GM12878 (cell line): ENCODE results near the gene SURF4. TPM values are rescaled to one million over a fixed set of nuclear protein-coding genes. Genes with fewer than 3 reads are reported as not detected.

ENCODE experiments used
- ATAC-seq: fragments of 200-7000 bp; cut with Tn5 transposase; 3 replicates; pipeline ENCODE4 v1.9.1; 2020; ENCODE audit warnings: mild to moderate bottlenecking, moderate library complexity
- BruUV-seq: library from RNA; stranded (reverse); fragments of 400-500 nt; replicated peaks from 2 replicates; lab custom pipeline; 2021; lab: Mats Ljungman, UMichigan
- CTCF ChIA-PET: fragments of 300-600 bp; sonication (Branson Sonifier 250); formaldehyde crosslinking; extraction: SDS; loops from one replicate; lab custom pipeline; 2021; ENCODE audit warnings: inconsistent platforms; lab: Yijun Ruan, JAX
- POLR2A ChIA-PET: fragments of 350-600 bp; formaldehyde crosslinking; extraction: SDS; loops from one replicate; lab custom pipeline; 2021; ENCODE audit warnings: inconsistent platforms; lab: Charles Lee
- RAD21 ChIA-PET: fragments of 300-600 bp; sonication (Branson Sonifier 250); formaldehyde crosslinking; loops from one replicate; lab custom pipeline; 2023; ENCODE audit warnings: antibody characterized with exemption; ENCODE audit not compliant: unreplicated experiment; lab: Charles Lee
- SMC1A ChIA-PET: fragments of 300-600 bp; sonication (Branson Sonifier 250); formaldehyde crosslinking; loops from one replicate; lab custom pipeline; 2023; ENCODE audit not compliant: unreplicated experiment, uncharacterized antibody; lab: Charles Lee
- DNase-seq: peaks from one replicate; pipeline ENCODE4 v3.0.0-alpha.2; 2011; ENCODE audit warnings: low read depth, low spot score
- FAIRE-seq: peaks from 3 replicates; lab custom pipeline; 2011; peaks lifted over from hg19 to GRCh38; lab: Jason Lieb, UNC
- H2AFZ ChIP-seq: 2 replicates; pipeline ENCODE4 v1.6.0; 2011; ENCODE audit warnings: low read depth, low read length, control low read depth; ENCODE audit not compliant: control insufficient read depth
- H3K27ac ChIP-seq: 2 replicates; pipeline ENCODE4 v1.5.1; 2011; ENCODE audit warnings: control low read depth; ENCODE audit not compliant: control insufficient read depth, insufficient read depth
- H3K27me3 ChIP-seq, 2 experiments: replicated peaks in 1 of 2; 2 replicates each; pipeline versions ENCODE4 v1.6.0 to v1.6.1; 2011; ENCODE audit warnings: low read length in 1 of 2; ENCODE audit not compliant: control insufficient read depth in 2 of 2, insufficient read depth in 2 of 2
- H3K36me3 ChIP-seq, 2 experiments: 2 replicates each; pipeline ENCODE4 v1.5.1; 2011; ENCODE audit warnings: low read length in 1 of 2; ENCODE audit not compliant: control insufficient read depth in 2 of 2, insufficient read depth in 2 of 2
- H3K4me1 ChIP-seq: 2 replicates; pipeline ENCODE4 v1.6.1; 2011; ENCODE audit warnings: mild to moderate bottlenecking, low read length, moderate library complexity, mixed read lengths; ENCODE audit not compliant: control insufficient read depth, insufficient read depth
- H3K4me2 ChIP-seq: 2 replicates; pipeline ENCODE4 v1.6.0; 2011; ENCODE audit warnings: control low read depth; ENCODE audit not compliant: control insufficient read depth, insufficient read depth
- H3K4me3 ChIP-seq: fragments of 200-600 bp; sonication (generic); 2 replicates; pipeline ENCODE4 v1.5.1; 2016
- H3K79me2 ChIP-seq: 2 replicates; pipeline ENCODE4 v1.6.0; 2011; ENCODE audit warnings: low read length; ENCODE audit not compliant: control insufficient read depth, insufficient read depth
- H3K9ac ChIP-seq: 2 replicates; pipeline ENCODE4 v1.8.0; 2011; ENCODE audit warnings: low read length, control low read depth, mixed read lengths; ENCODE audit not compliant: control insufficient read depth, insufficient read depth
- H3K9me3 ChIP-seq: replicated peaks from 3 replicates; pipeline ENCODE4 v1.5.1; 2011; ENCODE audit warnings: mild to moderate bottlenecking, low read length; ENCODE audit not compliant: control insufficient read depth, insufficient read depth
- H4K20me1 ChIP-seq: 2 replicates; pipeline ENCODE4 v1.6.0; 2011; ENCODE audit not compliant: control insufficient read depth, insufficient read depth
- BMI1 ChIP-seq: fragments of 450-650 bp; IDR thresholded peaks from 2 replicates; pipeline ENCODE4 v1.6.1; 2016; ENCODE audit warnings: mild to moderate bottlenecking, moderate library complexity, borderline replicate concordance
- CREM ChIP-seq: IDR thresholded peaks from 2 replicates; pipeline ENCODE4 v1.6.1; 2014; ENCODE audit warnings: antibody characterized with exemption, low read depth
- NR2F1 ChIP-seq: fragments of 450-650 bp; conservative IDR thresholded peaks from 2 replicates; pipeline ENCODE4 v1.6.1; 2017; ENCODE audit warnings: mild to moderate bottlenecking
- PAX5 ChIP-seq: IDR thresholded peaks from 2 replicates; pipeline ENCODE4 v1.6.1; 2011; ENCODE audit warnings: low read depth, low read length, borderline replicate concordance
- RAD21 ChIP-seq: IDR thresholded peaks from 2 replicates; pipeline ENCODE4 v1.6.1; 2011; ENCODE audit warnings: mild to moderate bottlenecking, low read depth, low read length, moderate library complexity; ENCODE audit not compliant: insufficient read depth
- RCOR1 ChIP-seq: conservative IDR thresholded peaks from 2 replicates; pipeline ENCODE4 v1.6.1; 2012; ENCODE audit warnings: low read depth, low read length, improper control_type of control experiment
- SMC3 ChIP-seq: IDR thresholded peaks from 2 replicates; pipeline ENCODE4 v1.6.1; 2011; ENCODE audit warnings: low read length, improper control_type of control experiment, borderline replicate concordance
- STAT1 ChIP-seq: fragments of 450-650 bp; conservative IDR thresholded peaks from 2 replicates; pipeline ENCODE4 v1.6.1; 2014; ENCODE audit warnings: antibody characterized with exemption, mild to moderate bottlenecking
- WGBS: methylation state at CpG from one replicate; pipeline ENCODE4 v1.1.6; 2016; ENCODE audit warnings: low lambda C conversion rate; ENCODE audit not compliant: insufficient replicate concordance, insufficient coverage; ENCODE audit errors: missing lambda C conversion rate; 5-methylcytosine and 5-hydroxymethylcytosine counted together
- in situ Hi-C: fragments of 300-500 bp; cut with MboI; formaldehyde crosslinking; loops from 9 replicates; pipeline ENCODE4 v1.14.3; 2018; ENCODE audit warnings: mixed read lengths
- intact Hi-C: fragments of 100-400 bp; cut with micrococcal nuclease; formaldehyde crosslinking; loops from one replicate; pipeline ENCODE4 v1.14.2; 2022; ENCODE audit not compliant: unreplicated experiment
- polyA plus RNA-seq, 11 experiments: library from polyadenylated mRNA; depleted of rRNA in 4 of 11; unstranded in 6 of 11; stranded (reverse) in 5 of 11; fragments of >200 nt; fragmentation: Nextera tagmentation in 4 of 11; fragmentation: Illumina TruSeq in 1 of 11; extraction: Ambion mirVana in 4 of 11; extraction: Trizol in 1 of 11; gene quantifications; 1 replicate in 1 of 11; 2 replicates in 10 of 11; pipeline versions ENCODE4 v1.2.1 to v1.2.3, GENCODE V29; 2011 to 2016; ENCODE audit warnings: inconsistent platforms in 2 of 11, missing spikeins in 2 of 11, low read depth in 1 of 11
- total RNA-seq, 4 experiments: library from RNA; depleted of rRNA in 3 of 4; stranded (reverse); fragments of >200 nt in 3 of 4; fragmentation: Illumina TruSeq in 1 of 4; extraction: Trizol in 1 of 4; gene quantifications; 2 replicates each; pipeline versions ENCODE4 v1.2.1 to v1.2.3, GENCODE V29; 2013 to 2021
- TF ChIP-seq, protein P1 (sequence below): fragments of 450-650 bp; IDR thresholded peaks from 2 replicates; pipeline ENCODE4 v1.6.1; 2016; ENCODE audit warnings: mild to moderate bottlenecking
- TF ChIP-seq, protein P2 (sequence below): IDR thresholded peaks from 2 replicates; pipeline ENCODE4 v1.6.1; 2012; ENCODE audit warnings: low read length, inconsistent platforms
- TF ChIP-seq, protein P3 (sequence below): IDR thresholded peaks from 2 replicates; pipeline ENCODE4 v1.6.1; 2012; ENCODE audit warnings: low read depth, low read length, improper control_type of control experiment
- TF ChIP-seq, protein P4 (sequence below): fragments of 450-650 bp; IDR thresholded peaks from 2 replicates; pipeline ENCODE4 v1.6.1; 2018; ENCODE audit warnings: borderline replicate concordance, mild to moderate bottlenecking; ENCODE audit not compliant: partially characterized antibody
- TF ChIP-seq, protein P5 (sequence below), 3 experiments: IDR thresholded peaks in 2 of 3; conservative IDR thresholded peaks in 1 of 3; 2 replicates each; pipeline ENCODE4 v1.5.1; 2011; ENCODE audit warnings: low read depth in 3 of 3, low read length in 3 of 3, mild to moderate bottlenecking in 3 of 3, control low read depth in 2 of 3, moderate library complexity in 2 of 3, inconsistent platforms in 1 of 3, mixed read lengths in 1 of 3; ENCODE audit not compliant: control insufficient read depth in 2 of 3, insufficient read depth in 1 of 3; ENCODE audit errors: extremely low read depth in 1 of 3

Gene SURF4
- total and polyA plus RNA-seq, 10 of the 15 experiments (the other 5 are each of a cell fraction or from before 2014, with no cell fraction given), result 6.4 to 134 (median 78.7) TPM

DNA sequence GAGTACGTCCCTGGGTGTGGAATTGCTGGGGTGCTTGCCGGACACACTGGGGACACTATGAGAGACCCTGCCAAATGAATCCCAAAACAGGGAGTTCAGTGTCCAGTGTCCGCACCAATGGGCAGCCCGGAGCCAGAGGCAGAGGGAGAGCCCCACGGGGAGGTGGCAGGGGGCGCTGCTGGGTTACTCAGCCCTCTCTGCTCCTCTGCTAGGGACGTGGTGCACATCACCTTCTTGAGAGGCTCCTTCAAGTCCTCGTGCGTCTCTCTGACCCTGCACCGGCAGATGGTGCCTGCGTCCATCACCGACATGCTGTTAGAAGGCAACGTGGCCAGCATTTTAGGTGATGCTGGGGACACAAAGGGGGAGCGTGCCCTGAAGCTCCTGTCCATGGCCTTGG, 21.1 kb upstream of the SURF4 start:
- Histone ChIP-seq H3K4me1 (no peaks in the 10 kb centered on the region), H3K9ac (no peak overlapping the region), H3K27me3 (no peaks in the 10 kb centered on the region), H3K27ac (no peak overlapping the region), H4K20me1 (no peaks in the 10 kb centered on the region), H2AFZ (no peak overlapping the region), H3K36me3 (no peaks in the 10 kb centered on the region; a peak in 1 of 4 replicates), H3K4me2 (no peak overlapping the region), H3K9me3 (no peaks in the 10 kb centered on the region), H3K79me2 (no peaks in the 10 kb centered on the region), H3K4me3 (no peak overlapping the region)
- WGBS, result 48% methylated on average over 14 of the region's 14 CpGs
- DNase-seq, result no peak
- ChIA-PET RAD21 (no interaction called here), POLR2A (no interaction called here), CTCF (interaction anchor here (0.6 to 3.2 kb wide), 2 partner anchors 41 to 326 kb away, joined by 5 to 13 read pairs; no protein-coding TSS in a partner anchor), SMC1A (no interaction called here)
- in situ Hi-C loops (no loop called here), intact Hi-C loops (no loop called here)
- FAIRE-seq, result no peak
- ATAC-seq, result peak; percentile 63
- no TSS peak for BruUV-seq
- TF ChIP-seq PAX5, result no peak
- TF ChIP-seq SMC3, result peak; percentile 11; the same call in 1 of the 2 replicates
- no peak for TF ChIP-seq CREM
- TF ChIP-seq STAT1, result no peak
- TF ChIP-seq, protein P1, sequence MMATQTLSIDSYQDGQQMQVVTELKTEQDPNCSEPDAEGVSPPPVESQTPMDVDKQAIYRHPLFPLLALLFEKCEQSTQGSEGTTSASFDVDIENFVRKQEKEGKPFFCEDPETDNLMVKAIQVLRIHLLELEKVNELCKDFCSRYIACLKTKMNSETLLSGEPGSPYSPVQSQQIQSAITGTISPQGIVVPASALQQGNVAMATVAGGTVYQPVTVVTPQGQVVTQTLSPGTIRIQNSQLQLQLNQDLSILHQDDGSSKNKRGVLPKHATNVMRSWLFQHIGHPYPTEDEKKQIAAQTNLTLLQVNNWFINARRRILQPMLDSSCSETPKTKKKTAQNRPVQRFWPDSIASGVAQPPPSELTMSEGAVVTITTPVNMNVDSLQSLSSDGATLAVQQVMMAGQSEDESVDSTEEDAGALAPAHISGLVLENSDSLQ, result no peak
- TF ChIP-seq, protein P2, sequence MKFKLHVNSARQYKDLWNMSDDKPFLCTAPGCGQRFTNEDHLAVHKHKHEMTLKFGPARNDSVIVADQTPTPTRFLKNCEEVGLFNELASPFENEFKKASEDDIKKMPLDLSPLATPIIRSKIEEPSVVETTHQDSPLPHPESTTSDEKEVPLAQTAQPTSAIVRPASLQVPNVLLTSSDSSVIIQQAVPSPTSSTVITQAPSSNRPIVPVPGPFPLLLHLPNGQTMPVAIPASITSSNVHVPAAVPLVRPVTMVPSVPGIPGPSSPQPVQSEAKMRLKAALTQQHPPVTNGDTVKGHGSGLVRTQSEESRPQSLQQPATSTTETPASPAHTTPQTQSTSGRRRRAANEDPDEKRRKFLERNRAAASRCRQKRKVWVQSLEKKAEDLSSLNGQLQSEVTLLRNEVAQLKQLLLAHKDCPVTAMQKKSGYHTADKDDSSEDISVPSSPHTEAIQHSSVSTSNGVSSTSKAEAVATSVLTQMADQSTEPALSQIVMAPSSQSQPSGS, result no peak
- TF ChIP-seq, protein P3, sequence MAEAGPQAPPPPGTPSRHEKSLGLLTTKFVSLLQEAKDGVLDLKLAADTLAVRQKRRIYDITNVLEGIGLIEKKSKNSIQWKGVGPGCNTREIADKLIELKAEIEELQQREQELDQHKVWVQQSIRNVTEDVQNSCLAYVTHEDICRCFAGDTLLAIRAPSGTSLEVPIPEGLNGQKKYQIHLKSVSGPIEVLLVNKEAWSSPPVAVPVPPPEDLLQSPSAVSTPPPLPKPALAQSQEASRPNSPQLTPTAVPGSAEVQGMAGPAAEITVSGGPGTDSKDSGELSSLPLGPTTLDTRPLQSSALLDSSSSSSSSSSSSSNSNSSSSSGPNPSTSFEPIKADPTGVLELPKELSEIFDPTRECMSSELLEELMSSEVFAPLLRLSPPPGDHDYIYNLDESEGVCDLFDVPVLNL, result no peak
- TF ChIP-seq RAD21, result 0 out of 2 replicates have a peak, but pooled peaks have one; percentile 9
- TF ChIP-seq BMI1, result no peak
- TF ChIP-seq, protein P4, sequence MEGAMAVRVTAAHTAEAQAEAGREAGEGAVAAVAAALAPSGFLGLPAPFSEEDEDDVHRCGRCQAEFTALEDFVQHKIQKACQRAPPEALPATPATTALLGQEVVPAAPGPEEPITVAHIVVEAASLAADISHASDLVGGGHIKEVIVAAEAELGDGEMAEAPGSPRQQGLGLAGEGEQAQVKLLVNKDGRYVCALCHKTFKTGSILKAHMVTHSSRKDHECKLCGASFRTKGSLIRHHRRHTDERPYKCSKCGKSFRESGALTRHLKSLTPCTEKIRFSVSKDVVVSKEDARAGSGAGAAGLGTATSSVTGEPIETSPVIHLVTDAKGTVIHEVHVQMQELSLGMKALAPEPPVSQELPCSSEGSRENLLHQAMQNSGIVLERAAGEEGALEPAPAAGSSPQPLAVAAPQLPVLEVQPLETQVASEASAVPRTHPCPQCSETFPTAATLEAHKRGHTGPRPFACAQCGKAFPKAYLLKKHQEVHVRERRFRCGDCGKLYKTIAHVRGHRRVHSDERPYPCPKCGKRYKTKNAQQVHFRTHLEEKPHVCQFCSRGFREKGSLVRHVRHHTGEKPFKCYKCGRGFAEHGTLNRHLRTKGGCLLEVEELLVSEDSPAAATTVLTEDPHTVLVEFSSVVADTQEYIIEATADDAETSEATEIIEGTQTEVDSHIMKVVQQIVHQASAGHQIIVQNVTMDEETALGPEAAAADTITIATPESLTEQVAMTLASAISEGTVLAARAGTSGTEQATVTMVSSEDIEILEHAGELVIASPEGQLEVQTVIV, result no peak
- TF ChIP-seq NR2F1, result no peak
- TF ChIP-seq RCOR1, result no peak
- TF ChIP-seq, protein P5, sequence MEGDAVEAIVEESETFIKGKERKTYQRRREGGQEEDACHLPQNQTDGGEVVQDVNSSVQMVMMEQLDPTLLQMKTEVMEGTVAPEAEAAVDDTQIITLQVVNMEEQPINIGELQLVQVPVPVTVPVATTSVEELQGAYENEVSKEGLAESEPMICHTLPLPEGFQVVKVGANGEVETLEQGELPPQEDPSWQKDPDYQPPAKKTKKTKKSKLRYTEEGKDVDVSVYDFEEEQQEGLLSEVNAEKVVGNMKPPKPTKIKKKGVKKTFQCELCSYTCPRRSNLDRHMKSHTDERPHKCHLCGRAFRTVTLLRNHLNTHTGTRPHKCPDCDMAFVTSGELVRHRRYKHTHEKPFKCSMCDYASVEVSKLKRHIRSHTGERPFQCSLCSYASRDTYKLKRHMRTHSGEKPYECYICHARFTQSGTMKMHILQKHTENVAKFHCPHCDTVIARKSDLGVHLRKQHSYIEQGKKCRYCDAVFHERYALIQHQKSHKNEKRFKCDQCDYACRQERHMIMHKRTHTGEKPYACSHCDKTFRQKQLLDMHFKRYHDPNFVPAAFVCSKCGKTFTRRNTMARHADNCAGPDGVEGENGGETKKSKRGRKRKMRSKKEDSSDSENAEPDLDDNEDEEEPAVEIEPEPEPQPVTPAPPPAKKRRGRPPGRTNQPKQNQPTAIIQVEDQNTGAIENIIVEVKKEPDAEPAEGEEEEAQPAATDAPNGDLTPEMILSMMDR (IDR thresholded peaks at IDR 0.05 in 2 of 3, conservative IDR thresholded peaks at IDR 0.05 in 1 of 3; ENCODE audit: control insufficient read depth in 2 of 3, extremely low read depth in 1 of 3, insufficient read depth in 1 of 3, low read depth in 3 of 3, low read length in 3 of 3), result peak; percentile 4 to 33 (median 27); a peak in 2 of 6 replicates
